ENCODE results near the gene RSPH6A. TPM values are rescaled to one million over a fixed set of nuclear protein-coding genes. Genes with fewer than 3 reads are reported as not detected.
"Not testable (repeated sequence)": the region's sequence is repeated elsewhere in the genome, so short reads cannot be mapped to it uniquely, and the experiment has no call there.

Gene RSPH6A
- total and polyA plus RNA-seq, 2 donors (not counting 1 experiment from before 2014, with no cell fraction given) = 0.17 TPM; not detected in 1

DNA sequence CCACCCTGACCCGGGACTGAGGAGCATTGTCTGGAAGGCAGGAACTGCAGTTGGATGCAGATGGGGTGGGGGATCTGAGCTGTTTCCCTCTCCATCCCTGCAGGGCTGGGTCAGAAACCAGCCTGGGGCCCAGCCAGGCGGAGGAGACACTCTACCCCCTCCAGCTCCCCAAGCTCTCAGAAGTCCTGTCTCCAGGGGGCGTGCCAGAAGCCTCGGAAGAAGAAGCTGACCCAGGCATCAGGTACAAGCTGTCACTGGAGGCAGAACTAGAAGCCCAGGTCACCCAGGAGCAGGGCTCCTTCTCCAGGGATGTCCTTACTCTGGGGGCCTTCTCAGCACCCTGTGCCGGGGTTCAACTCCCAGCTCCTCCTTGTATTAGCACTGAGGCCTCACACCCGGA lies 61.6 kb downstream of the RSPH6A start:
- Histone ChIP-seq H3K4me3 (replicated peaks in 1 of 4; ENCODE audit: control extremely low read depth in 1 of 4, insufficient read depth in 1 of 4, low read depth in 3 of 4, low read length in 4 of 4) (no peak overlapping the region), H3K27ac (ENCODE audit: insufficient read depth, low read length) (no peak overlapping the region), H3K9ac (ENCODE audit: insufficient read depth, low read length) (no peak overlapping the region), H3K36me3 (ENCODE audit: control insufficient read depth, insufficient read depth, low read length) (no peaks in the 10 kb centered on the region), H3K9me3 (ENCODE audit: control insufficient read depth, insufficient read depth, low read depth, low read length) (no peaks in the 10 kb centered on the region), H3K4me2 (ENCODE audit: extremely low read depth, insufficient read depth, low read length) (no peak overlapping the region), H3K4me1 (ENCODE audit: control insufficient read depth, extremely low read depth, insufficient read depth, low read length) (no peaks in the 10 kb centered on the region), H2AFZ (ENCODE audit: low read length) (no peak overlapping the region), H3K27me3 (ENCODE audit: control insufficient read depth, insufficient read depth, low read length) (no peaks in the 10 kb centered on the region), H4K20me1 (ENCODE audit: control insufficient read depth, extremely low read depth, insufficient read depth, low read length) (no peaks in the 10 kb centered on the region), H3K79me2 (ENCODE audit: control insufficient read depth, insufficient read depth, low read length) (no peaks in the 10 kb centered on the region)
- TF ChIP-seq CTCF (conservative IDR thresholded peaks at IDR 0.05 in 1 of 2, IDR thresholded peaks at IDR 0.05 in 1 of 2; ENCODE audit: low read depth in 1 of 2, low read length in 2 of 2) (no peak), EZH2 (IDR thresholded peaks at IDR 0.05; ENCODE audit: low read length, missing control alignments) (no peak)
- DNase-seq (ENCODE audit: low read depth in 2 of 2) = no peak

- TF ChIP-seq CTCF (conservative IDR thresholded peaks at IDR 0.05 in 1 of 2, IDR thresholded peaks at IDR 0.05 in 1 of 2; ENCODE audit: low read depth in 1 of 2, low read length in 2 of 2) (no peak), EZH2 (IDR thresholded peaks at IDR 0.05; ENCODE audit: low read length, missing control alignments) (no peak)
- no peak for DNase-seq (ENCODE audit: low read depth in 2 of 2)
These were observed 62.5 kb downstream of the RSPH6A start for GRCh38 chr19:45752639-45753038.

DNA sequence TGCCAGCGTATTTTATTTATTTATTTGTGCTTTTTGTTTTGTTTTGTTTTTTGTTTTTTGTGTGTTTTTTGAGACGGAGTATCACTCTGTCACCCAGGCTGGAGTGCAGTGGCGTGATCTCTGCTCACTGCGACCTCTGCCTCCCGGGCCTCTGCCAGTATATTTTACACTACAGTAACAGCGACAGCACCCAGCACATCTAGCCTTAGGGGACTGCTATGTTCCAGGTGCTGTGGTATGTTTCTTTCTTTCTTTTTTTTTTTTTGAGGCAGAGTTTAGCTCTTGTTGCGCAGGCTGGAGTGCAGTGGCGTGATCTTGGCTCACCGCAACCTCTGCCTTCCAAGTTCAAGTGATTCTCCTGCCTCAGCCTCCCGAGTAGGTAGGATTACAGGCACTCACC lies 63.6 kb downstream of the RSPH6A start:
- not testable (repeated sequence) for H3K4me2 ChIP-seq (ENCODE audit: extremely low read depth, insufficient read depth, low read length); H3K9me3 ChIP-seq (ENCODE audit: control insufficient read depth, insufficient read depth, low read depth, low read length); H3K79me2 ChIP-seq (ENCODE audit: control insufficient read depth, insufficient read depth, low read length); H3K4me3 ChIP-seq (replicated peaks in 1 of 4; ENCODE audit: control extremely low read depth in 1 of 4, insufficient read depth in 1 of 4, low read depth in 3 of 4, low read length in 4 of 4); H3K4me1 ChIP-seq (ENCODE audit: control insufficient read depth, extremely low read depth, insufficient read depth, low read length); H3K36me3 ChIP-seq (ENCODE audit: control insufficient read depth, insufficient read depth, low read length); H4K20me1 ChIP-seq (ENCODE audit: control insufficient read depth, extremely low read depth, insufficient read depth, low read length); H3K27ac ChIP-seq (ENCODE audit: insufficient read depth, low read length); H3K27me3 ChIP-seq (ENCODE audit: control insufficient read depth, insufficient read depth, low read length); DNase-seq (ENCODE audit: low read depth in 2 of 2); H3K9ac ChIP-seq (ENCODE audit: insufficient read depth, low read length); H2AFZ ChIP-seq (ENCODE audit: low read length)

More at GRCh38 chr19:45752639-45753038, 62.5 kb downstream of the RSPH6A start:
- Histone ChIP-seq H3K4me1 (ENCODE audit: control insufficient read depth, extremely low read depth, insufficient read depth, low read length) (no peaks in the 10 kb centered on the region), H3K27me3 (ENCODE audit: control insufficient read depth, insufficient read depth, low read length) (no peaks in the 10 kb centered on the region), H3K9ac (ENCODE audit: insufficient read depth, low read length) (no peak overlapping the region), H4K20me1 (ENCODE audit: control insufficient read depth, extremely low read depth, insufficient read depth, low read length) (no peaks in the 10 kb centered on the region), H3K4me2 (ENCODE audit: extremely low read depth, insufficient read depth, low read length) (no peak overlapping the region), H3K27ac (ENCODE audit: insufficient read depth, low read length) (no peak overlapping the region), H3K36me3 (ENCODE audit: control insufficient read depth, insufficient read depth, low read length) (no peaks in the 10 kb centered on the region), H3K4me3 (replicated peaks in 1 of 4; ENCODE audit: control extremely low read depth in 1 of 4, insufficient read depth in 1 of 4, low read depth in 3 of 4, low read length in 4 of 4) (no peak overlapping the region), H2AFZ (ENCODE audit: low read length) (no peak overlapping the region), H3K79me2 (ENCODE audit: control insufficient read depth, insufficient read depth, low read length) (no peaks in the 10 kb centered on the region), H3K9me3 (ENCODE audit: control insufficient read depth, insufficient read depth, low read depth, low read length) (no peaks in the 10 kb centered on the region)

Measured in fibroblast of lung (primary cell).